Kidney (tissue), 22 donors: Measurements from ENCODE around the gene ANKRD29. TPM values are rescaled to one million over a fixed set of nuclear protein-coding genes. Genes with fewer than 3 reads are reported as not detected.
A peak's percentile ranks its signal among the peaks of the same experiment; 100 is the strongest.

Experiments used
- DNase-seq, 5 donors: peaks; one replicate each; pipeline ENCODE4 v3.0.0-alpha.2; 2013 to 2020
- FAIRE-seq: peaks from 2 replicates; lab custom pipeline; 2012; peaks lifted over from hg19 to GRCh38; lab: Jason Lieb, UNC
- H3K27ac ChIP-seq, 2 donors: one replicate each; pipeline ENCODE4 v1.7.0; 2013; ENCODE audit warnings: low read depth in 2 of 2, low read length in 2 of 2, inconsistent platforms in 1 of 2
- H3K27me3 ChIP-seq: one replicate; pipeline ENCODE4 v1.7.1; 2013; ENCODE audit warnings: low read length, inconsistent platforms; ENCODE audit not compliant: control insufficient read depth, insufficient read depth
- H3K36me3 ChIP-seq, 3 donors: one replicate each; pipeline versions ENCODE4 v1.7.0 to v1.7.1; 2013; ENCODE audit warnings: low read length in 3 of 3, control low read depth in 1 of 3, inconsistent platforms in 1 of 3; ENCODE audit not compliant: insufficient read depth in 3 of 3, control insufficient read depth in 2 of 3
- H3K4me1 ChIP-seq, 3 donors: one replicate each; pipeline versions ENCODE4 v1.7.0 to v1.7.1; 2013; ENCODE audit warnings: low read length in 3 of 3, inconsistent platforms in 1 of 3, low read depth in 1 of 3; ENCODE audit not compliant: control insufficient read depth in 2 of 3, insufficient read depth in 2 of 3
- H3K4me3 ChIP-seq, 3 donors: one replicate each; pipeline versions ENCODE4 v1.7.0 to v1.8.1; 2013; ENCODE audit warnings: low read length in 3 of 3, control low read depth in 1 of 3, inconsistent platforms in 1 of 3
- H3K9ac ChIP-seq, 3 donors: one replicate each; pipeline versions ENCODE4 v1.7.0 to v1.7.1; 2013; ENCODE audit warnings: low read length in 3 of 3, control low read depth in 1 of 3, inconsistent platforms in 1 of 3
- H3K9me3 ChIP-seq, 3 donors: one replicate each; pipeline versions ENCODE4 v1.7.0 to v1.7.1; 2013; ENCODE audit warnings: low read length in 3 of 3, control low read depth in 1 of 3, inconsistent platforms in 1 of 3; ENCODE audit not compliant: control insufficient read depth in 2 of 3, insufficient read depth in 1 of 3
- intact Hi-C: fragments of 100-400 bp; cut with DNase I; formaldehyde crosslinking; loops from one replicate; pipeline ENCODE4 v1.11.1; 2022
- long read RNA-seq, 10 donors: library from polyadenylated mRNA in 1 of 10; unstranded in 1 of 10; transcript quantifications; one replicate each; pipeline ENCODE4 v2.0.0 and lab custom pipeline, GENCODE V29; 2021 to 2026
- polyA plus RNA-seq: library from polyadenylated mRNA; stranded (reverse); fragments of 350-450 nt; fragmentation: Illumina TruSeq; extraction: RNeasy Lipid Tissue Mini Kit (QIAGEN cat#74804); gene quantifications from one replicate; pipeline ENCODE4 v1.2.3, GENCODE V29; 2014; ENCODE audit warnings: low read depth, low replicate concordance; ENCODE audit not compliant: insufficient read depth
- total RNA-seq: library from RNA; stranded (reverse); fragmentation: NEBNext Ultra II Directional; extraction: Animal tissue kit (Norgen Biotek cat#: 25700); gene quantifications from one replicate; pipeline ENCODE4 v1.2.1, GENCODE V29; 2021
- TF ChIP-seq, protein P1 (sequence below): IDR thresholded peaks from 3 replicates; pipeline ENCODE4 v1.5.1; 2012; ENCODE audit warnings: mild to moderate bottlenecking, moderate library complexity, borderline replicate concordance; ENCODE audit not compliant: insufficient read depth; ENCODE audit errors: extremely low read depth
- donor health status: control.
- donor health status: control.
- donor health status: control.
- donor health status: control.
- donor health status: control.
- donor health status: DM: yes; HTN: yes; CAD: no.
- donor health status: Normal renal cell carcinoma (clear cell type).

The ANKRD29 gene, protein sequence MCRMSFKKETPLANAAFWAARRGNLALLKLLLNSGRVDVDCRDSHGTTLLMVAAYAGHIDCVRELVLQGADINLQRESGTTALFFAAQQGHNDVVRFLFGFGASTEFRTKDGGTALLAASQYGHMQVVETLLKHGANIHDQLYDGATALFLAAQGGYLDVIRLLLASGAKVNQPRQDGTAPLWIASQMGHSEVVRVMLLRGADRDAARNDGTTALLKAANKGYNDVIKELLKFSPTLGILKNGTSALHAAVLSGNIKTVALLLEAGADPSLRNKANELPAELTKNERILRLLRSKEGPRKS
- total RNA-seq (4.9 TPM), polyA plus RNA-seq (5.2 TPM)
- long read RNA-seq, donor 1, result 0 reads
- long read RNA-seq, donor 2, partial matches to known transcripts, result 0 of 1 reads
- long read RNA-seq, donor 2, other reads (novel, unspliced or antisense), result 0 of 1 reads
- long read RNA-seq, donor 3, result 0 reads
- long read RNA-seq, donor 4, result 0 reads
- long read RNA-seq, donor 5, result 0 reads
- long read RNA-seq, donor 6, result 0 reads
- long read RNA-seq, donor 7, partial matches to known transcripts, result 0 of 5 reads
- long read RNA-seq, donor 7, other reads (novel, unspliced or antisense), result 3 of 5 reads
- long read RNA-seq, donor 8, result 0 reads
- long read RNA-seq, donor 9, result 0 reads
- long read RNA-seq, donor 10, result 0 reads

DNA sequence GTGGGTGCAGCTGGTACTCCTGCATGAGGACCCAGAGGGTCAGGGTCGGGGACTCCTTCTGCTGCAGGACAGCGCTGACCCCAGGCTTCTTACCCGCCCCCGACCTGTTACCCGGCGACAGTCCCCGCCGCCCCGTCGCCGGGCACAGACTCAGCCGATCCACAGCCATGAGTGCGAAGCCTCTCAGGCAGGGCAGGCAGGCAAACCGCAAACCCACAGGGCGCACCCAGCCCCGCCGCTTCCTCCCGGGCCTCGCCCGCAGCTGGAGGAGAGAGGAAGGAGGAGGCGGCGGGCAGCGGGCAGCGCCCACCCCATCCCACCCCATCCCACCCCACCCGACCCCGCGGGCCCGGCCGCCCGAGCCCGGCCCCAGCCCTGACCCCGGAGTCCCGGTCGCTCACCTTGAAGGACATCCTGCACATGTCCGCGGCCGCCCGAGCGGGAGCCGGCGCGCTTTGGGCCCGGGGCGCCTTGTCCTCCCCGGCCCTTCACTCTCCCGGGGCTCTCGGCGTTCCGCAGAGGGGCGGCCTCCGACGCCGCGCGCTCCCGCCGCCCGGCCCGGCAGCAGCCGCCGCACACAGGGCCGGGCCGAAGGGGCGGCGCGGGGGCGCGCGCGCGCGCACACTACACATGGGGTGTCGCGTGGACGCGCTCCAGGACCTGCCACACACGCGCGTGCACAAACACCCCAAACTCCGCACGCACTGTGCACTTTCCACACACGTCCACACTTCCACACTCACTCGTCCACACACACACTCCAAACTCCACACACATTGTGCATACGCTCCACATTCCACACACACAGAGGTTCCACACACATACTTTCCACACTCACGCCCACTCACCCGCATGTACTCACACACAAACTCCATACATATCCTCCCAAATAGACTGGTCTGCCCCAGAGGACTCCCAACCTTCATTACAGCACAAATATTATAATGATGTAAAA lies at the start of gene ANKRD29:
Gene ANKRD29 (minus strand): TSS at position 603 of the 955 bp plus-strand sequence. CDS start 181 bp downstream, at position 422.
- Histone ChIP-seq H3K27me3 (peaks cover 15% of the 10 kb centered on the region), H3K27ac (no peak within 1 kb of the TSS)

DNA sequence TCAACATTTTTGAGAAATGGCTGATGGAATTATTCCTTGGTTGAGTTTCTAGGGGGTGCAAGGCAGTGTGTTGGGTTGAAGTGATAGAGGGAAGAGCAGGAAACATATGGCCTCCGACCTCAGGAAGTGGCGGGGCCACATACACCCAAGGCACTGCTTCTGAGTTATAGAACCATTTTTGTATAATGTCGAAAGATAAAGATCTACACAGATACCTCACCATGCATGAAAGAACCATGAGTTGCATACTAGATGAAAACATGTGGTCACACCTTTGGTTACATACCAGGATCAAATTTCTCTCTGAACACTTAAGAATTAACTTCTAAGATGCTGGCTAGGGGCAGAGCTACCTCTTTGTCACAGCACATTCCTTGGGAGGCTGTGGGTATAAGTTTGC lies 49.7 kb upstream of the ANKRD29 start:
- DNase-seq, result no peak
- intact Hi-C loops, result no loop called here
- no peaks in the 10 kb centered on the region for H3K4me1 ChIP-seq
- no peak overlapping the region for H3K9ac ChIP-seq
- H3K27me3 ChIP-seq, result no peaks in the 10 kb centered on the region
- TF ChIP-seq, protein P1, sequence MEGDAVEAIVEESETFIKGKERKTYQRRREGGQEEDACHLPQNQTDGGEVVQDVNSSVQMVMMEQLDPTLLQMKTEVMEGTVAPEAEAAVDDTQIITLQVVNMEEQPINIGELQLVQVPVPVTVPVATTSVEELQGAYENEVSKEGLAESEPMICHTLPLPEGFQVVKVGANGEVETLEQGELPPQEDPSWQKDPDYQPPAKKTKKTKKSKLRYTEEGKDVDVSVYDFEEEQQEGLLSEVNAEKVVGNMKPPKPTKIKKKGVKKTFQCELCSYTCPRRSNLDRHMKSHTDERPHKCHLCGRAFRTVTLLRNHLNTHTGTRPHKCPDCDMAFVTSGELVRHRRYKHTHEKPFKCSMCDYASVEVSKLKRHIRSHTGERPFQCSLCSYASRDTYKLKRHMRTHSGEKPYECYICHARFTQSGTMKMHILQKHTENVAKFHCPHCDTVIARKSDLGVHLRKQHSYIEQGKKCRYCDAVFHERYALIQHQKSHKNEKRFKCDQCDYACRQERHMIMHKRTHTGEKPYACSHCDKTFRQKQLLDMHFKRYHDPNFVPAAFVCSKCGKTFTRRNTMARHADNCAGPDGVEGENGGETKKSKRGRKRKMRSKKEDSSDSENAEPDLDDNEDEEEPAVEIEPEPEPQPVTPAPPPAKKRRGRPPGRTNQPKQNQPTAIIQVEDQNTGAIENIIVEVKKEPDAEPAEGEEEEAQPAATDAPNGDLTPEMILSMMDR, result no peak
- H3K4me3 ChIP-seq, result no peak overlapping the region
- H3K36me3 ChIP-seq, result no peaks in the 10 kb centered on the region
- FAIRE-seq, result no peak
- H3K27ac ChIP-seq, result no peak overlapping the region
- no peaks in the 10 kb centered on the region for H3K9me3 ChIP-seq

More for the DNA sequence above, at the start of gene ANKRD29:
- Histone ChIP-seq H3K9ac (no peak within 1 kb of the TSS), H3K4me1 (peaks cover 0 to 7% (median 0%) of the 10 kb centered on the region in 3 donors), H3K9me3 (no peaks in the 10 kb centered on the region), H3K36me3 (no peaks in the 10 kb centered on the region), H3K4me3 (peak within 1 kb of the TSS; percentile 40 to 64 (median 50))
- TF ChIP-seq, protein P1, result no peak
- FAIRE-seq (no peak), DNase-seq (peak in 4 of 5 donors; percentile 38 to 63 (median 50))
- intact Hi-C loops, result no loop called here

DNA sequence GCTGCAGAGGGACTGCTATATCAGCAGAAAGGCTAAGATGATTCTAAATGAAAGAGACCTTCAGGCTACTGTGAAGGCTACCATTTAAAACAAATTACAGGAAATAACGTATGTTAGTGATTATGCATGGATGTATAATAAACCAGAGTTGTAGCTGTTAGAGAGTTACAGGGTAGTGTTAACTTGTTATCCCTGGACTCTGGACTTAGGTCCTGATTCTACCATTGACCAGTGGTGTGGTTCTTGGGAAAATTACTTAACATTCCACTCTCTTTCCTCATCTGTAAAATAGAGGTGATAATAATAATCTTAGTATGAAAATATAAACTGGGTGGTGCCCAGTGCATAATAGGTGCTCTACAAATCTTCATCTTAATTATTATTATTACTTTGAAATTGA lies 48.7 kb upstream of the ANKRD29 start:
- intact Hi-C loops, result no loop called here
- H3K4me1 ChIP-seq, result no peaks in the 10 kb centered on the region
- FAIRE-seq (no peak), DNase-seq (no peak)
- TF ChIP-seq, protein P1, result no peak
- no peaks in the 10 kb centered on the region for H3K36me3 ChIP-seq
- H3K9me3 ChIP-seq, result peaks cover 0 to 4% (median 0%) of the 10 kb centered on the region in 3 donors
- no peak overlapping the region for H3K9ac ChIP-seq
- H3K4me3 ChIP-seq, result no peak overlapping the region
- H3K27ac ChIP-seq, result no peak overlapping the region
- H3K27me3 ChIP-seq, result no peaks in the 10 kb centered on the region
